ENCODE measurements around the gene STK11IP.

The STK11IP gene

DNA sequence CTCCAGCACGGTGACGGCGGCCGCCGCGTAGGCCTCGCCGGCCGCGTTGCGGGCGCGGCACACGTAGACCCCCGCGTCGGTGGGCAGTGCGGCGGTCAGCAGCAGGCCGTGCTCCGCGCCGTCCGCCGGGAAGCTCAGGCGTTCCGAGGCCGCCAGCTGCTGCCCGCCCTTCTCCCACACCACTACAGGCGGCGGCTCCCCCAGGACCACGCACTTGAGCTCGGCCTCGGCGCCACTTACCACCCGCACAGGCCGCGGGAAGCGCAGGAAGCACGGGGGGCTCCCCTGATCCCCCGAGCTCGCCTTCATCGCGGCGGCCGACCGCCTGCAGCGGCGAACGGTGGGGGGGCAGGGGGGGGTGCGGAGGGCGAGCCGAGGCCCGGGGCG is 26.7 kb upstream of the STK11IP start:
- peaks cover 31% of the 10 kb centered on the region for H3K36me3 Mint-ChIP-seq (ENCODE audit: low read depth)
- H3K27ac Mint-ChIP-seq, result no peak overlapping the region
- TF ChIP-seq, protein P1, sequence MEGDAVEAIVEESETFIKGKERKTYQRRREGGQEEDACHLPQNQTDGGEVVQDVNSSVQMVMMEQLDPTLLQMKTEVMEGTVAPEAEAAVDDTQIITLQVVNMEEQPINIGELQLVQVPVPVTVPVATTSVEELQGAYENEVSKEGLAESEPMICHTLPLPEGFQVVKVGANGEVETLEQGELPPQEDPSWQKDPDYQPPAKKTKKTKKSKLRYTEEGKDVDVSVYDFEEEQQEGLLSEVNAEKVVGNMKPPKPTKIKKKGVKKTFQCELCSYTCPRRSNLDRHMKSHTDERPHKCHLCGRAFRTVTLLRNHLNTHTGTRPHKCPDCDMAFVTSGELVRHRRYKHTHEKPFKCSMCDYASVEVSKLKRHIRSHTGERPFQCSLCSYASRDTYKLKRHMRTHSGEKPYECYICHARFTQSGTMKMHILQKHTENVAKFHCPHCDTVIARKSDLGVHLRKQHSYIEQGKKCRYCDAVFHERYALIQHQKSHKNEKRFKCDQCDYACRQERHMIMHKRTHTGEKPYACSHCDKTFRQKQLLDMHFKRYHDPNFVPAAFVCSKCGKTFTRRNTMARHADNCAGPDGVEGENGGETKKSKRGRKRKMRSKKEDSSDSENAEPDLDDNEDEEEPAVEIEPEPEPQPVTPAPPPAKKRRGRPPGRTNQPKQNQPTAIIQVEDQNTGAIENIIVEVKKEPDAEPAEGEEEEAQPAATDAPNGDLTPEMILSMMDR (IDR thresholded peaks at IDR 0.05), result no peak
- peak overlapping the region; percentile 61 for H3K4me3 Mint-ChIP-seq
- peak; percentile 50 for DNase-seq
- H3K4me1 Mint-ChIP-seq, result peaks cover 46% of the 10 kb centered on the region
- H3K27me3 Mint-ChIP-seq (ENCODE audit: low read depth, poor library complexity), result peaks cover 11% of the 10 kb centered on the region
- H3K9me3 Mint-ChIP-seq, result no peaks in the 10 kb centered on the region

DNA sequence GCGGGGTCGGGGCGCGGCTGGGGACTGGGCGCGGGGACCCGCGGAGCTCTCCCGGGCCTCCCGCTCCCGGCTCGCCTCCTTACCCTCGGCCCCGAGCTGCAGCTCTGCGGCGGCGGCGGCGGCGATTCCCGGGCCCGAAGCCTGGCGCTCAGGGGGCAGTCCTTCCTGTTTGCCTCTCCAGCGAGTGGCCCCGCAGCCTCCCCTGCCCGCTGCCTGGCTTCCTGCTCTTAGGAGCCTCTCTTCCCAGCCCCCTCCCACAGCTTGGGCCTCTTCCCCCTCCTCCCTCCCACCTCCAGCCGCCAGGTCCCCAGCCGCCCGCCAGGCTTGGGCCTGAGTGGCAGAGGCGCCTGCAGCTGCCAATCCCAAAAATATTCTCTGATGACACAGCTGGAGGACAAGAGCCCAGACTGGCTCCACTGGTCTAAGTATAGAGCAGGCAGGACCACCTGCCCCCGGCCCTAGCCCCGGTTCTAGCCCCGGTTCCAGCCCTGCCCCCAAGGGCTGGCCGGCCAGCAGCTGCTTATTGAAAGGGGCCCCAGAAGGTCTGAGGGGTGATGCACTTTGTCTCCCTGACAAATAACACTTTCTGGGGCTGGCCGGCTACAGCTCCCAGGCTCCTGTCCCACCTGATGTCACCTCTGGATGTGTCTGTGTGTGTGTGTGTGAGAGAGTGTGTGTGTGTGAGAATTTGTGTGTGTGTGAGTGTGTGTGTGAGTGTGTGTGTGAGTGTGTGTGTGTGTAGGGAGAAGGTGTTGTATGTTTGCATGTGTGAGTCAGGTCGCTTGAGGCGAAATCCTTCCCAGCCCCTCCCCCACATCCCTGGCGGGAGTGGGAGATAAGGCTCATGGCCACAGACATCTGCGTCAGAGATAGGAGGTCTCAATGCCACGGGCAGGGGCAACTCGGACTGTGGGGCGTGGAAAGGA is 26.1 kb upstream of the STK11IP start, which contains the start of gene OBSL1:
OBSL1 (minus strand) TSS at position 229 of the 926 bp plus-strand sequence. CDS start 307 bp downstream, outside the sequence.
- peak; percentile 81 for DNase-seq
- TF ChIP-seq, protein P1 (IDR thresholded peaks at IDR 0.05), result no peak
- Mint-ChIP-seq H3K27me3 (ENCODE audit: low read depth, poor library complexity) (peaks cover 14% of the 10 kb centered on the region), H3K4me3 (peak within 1 kb of the TSS; percentile 75), H3K9me3 (no peaks in the 10 kb centered on the region), H3K4me1 (peaks cover 52% of the 10 kb centered on the region), H3K36me3 (ENCODE audit: low read depth) (peaks cover 25% of the 10 kb centered on the region), H3K27ac (peak within 1 kb of the TSS; percentile 56)

DNA sequence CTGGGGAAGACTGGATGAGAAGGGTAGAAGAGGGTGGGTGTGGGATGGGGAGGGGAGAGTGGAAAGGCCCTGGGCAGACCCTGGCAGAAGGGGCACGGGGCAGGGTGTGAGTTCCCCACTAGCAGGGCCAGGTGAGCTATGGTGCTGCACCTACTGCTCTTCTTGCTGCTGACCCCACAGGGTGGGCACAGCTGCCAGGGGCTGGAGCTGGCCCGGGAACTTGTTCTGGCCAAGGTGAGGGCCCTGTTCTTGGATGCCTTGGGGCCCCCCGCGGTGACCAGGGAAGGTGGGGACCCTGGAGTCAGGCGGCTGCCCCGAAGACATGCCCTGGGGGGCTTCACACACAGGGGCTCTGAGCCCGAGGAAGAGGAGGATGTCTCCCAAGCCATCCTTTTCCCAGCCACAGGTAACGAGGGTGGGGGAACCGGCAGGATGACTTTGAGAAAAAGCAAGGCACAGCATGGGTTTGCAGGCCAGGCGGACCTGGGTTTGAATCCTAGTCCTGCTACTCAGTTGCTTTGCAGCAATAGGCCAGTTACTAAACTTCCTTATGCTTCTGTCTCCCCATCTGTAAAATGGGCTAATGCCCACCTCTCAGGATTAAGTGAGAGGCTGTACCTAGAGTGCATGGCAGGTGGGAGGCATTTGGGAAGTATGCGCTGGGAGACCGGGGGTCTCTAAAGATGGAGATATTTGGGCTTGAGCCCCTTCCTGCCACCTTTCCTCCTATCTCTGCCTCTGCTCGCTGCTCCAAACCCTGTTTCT is 25.2 kb upstream of the STK11IP start, which contains the start of gene INHA:
INHA (plus strand) TSS at position 74 of the 765 bp plus-strand sequence; CDS start at position 139, 65 bp downstream.
- Mint-ChIP-seq H3K9me3 (no peaks in the 10 kb centered on the region), H3K4me1 (peaks cover 61% of the 10 kb centered on the region), H3K27me3 (ENCODE audit: low read depth, poor library complexity) (peaks cover 14% of the 10 kb centered on the region), H3K27ac (peak within 1 kb of the TSS; percentile 56), H3K4me3 (peak within 1 kb of the TSS; percentile 75), H3K36me3 (ENCODE audit: low read depth) (peaks cover 21% of the 10 kb centered on the region)
- DNase-seq, result no peak
- TF ChIP-seq, protein P1 (IDR thresholded peaks at IDR 0.05), result no peak

DNA sequence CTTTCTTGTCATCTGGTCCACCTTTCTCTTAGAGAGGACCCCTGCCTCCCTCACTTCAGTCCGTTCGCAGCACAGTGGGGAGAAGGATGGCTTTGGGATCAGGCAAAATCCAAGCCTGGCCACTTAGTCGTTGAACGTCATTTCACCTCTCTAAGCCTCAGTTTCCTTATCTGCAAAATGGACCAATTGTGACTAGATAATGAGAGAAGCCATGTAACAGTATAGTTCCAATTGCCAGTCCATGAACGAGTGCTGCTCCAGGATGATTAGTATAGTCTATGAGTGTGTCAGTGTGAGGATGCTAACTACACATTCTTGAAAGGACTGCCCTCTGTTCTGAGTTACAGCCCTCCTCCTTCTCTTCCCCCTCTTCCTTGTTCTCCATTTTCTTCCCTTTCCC is 24.5 kb upstream of the STK11IP start:
- H3K4me3 Mint-ChIP-seq, result peak overlapping the region; percentile 44
- H3K4me1 Mint-ChIP-seq, result peaks cover 65% of the 10 kb centered on the region
- no peak for DNase-seq
- peak overlapping the region; percentile 40 for H3K27ac Mint-ChIP-seq
- H3K36me3 Mint-ChIP-seq (ENCODE audit: low read depth), result peaks cover 13% of the 10 kb centered on the region
- TF ChIP-seq, protein P1 (IDR thresholded peaks at IDR 0.05), result no peak
- H3K9me3 Mint-ChIP-seq, result no peaks in the 10 kb centered on the region
- peaks cover 14% of the 10 kb centered on the region for H3K27me3 Mint-ChIP-seq (ENCODE audit: low read depth, poor library complexity)

DNA sequence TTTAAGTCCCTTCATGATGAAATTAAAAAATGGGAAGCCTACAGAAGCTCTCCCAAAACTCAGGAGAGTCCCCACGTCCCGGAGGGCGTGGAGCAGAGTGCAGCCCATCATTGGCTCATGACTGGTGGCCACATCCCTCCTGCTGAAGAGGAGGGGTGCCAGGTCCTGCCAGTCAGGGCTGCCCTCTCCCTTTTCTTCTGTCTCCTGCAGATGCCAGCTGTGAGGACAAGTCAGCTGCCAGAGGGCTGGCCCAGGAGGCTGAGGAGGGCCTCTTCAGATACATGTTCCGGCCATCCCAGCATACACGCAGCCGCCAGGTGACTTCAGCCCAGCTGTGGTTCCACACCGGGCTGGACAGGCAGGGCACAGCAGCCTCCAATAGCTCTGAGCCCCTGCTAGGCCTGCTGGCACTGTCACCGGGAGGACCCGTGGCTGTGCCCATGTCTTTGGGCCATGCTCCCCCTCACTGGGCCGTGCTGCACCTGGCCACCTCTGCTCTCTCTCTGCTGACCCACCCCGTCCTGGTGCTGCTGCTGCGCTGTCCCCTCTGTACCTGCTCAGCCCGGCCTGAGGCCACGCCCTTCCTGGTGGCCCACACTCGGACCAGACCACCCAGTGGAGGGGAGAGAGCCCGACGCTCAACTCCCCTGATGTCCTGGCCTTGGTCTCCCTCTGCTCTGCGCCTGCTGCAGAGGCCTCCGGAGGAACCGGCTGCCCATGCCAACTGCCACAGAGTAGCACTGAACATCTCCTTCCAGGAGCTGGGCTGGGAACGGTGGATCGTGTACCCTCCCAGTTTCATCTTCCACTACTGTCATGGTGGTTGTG is 23.0 kb upstream of the STK11IP start:
- Mint-ChIP-seq H3K4me1 (peaks cover 66% of the 10 kb centered on the region), H3K9me3 (no peaks in the 10 kb centered on the region), H3K27me3 (ENCODE audit: low read depth, poor library complexity) (peaks cover 17% of the 10 kb centered on the region), H3K4me3 (no peak overlapping the region), H3K27ac (no peak overlapping the region), H3K36me3 (ENCODE audit: low read depth) (peaks cover 2% of the 10 kb centered on the region)
- TF ChIP-seq, protein P1 (IDR thresholded peaks at IDR 0.05), result no peak
- no peak for DNase-seq
